Brain pericyte (primary cell): Measurements from ENCODE around the gene MIA.
"Not testable (repeated sequence)": the region's sequence is repeated elsewhere in the genome, so short reads cannot be mapped to it uniquely, and the experiment has no call there.

Experiments used
- DNase-seq: peaks from one replicate; pipeline ENCODE4 v3.0.0-alpha.2; 2012; ENCODE audit warnings: low read depth, low spot score

MIA gene

GRCh38 chr19:40802300-40803169, 27.2 kb downstream of the MIA start:
- DNase-seq = no peak

GRCh38 chr19:40803170-40803856, 28.0 kb downstream of the MIA start:
- DNase-seq = no peak

- no peak for DNase-seq
Observed at GRCh38 chr19:40803857-40804782, 28.8 kb downstream of the MIA start.

GRCh38 chr19:40804783-40805242, 29.5 kb downstream of the MIA start:
- no peak for DNase-seq

- DNase-seq = no peak
Observed at GRCh38 chr19:40805258-40805868, 30.0 kb downstream of the MIA start.

- DNase-seq = peak; percentile 92
Observed at GRCh38 chr19:40806423-40807146, 31.3 kb downstream of the MIA start.

GRCh38 chr19:40807147-40808020, 32.1 kb downstream of the MIA start:
- no peak for DNase-seq

- no peak for DNase-seq
Observed at GRCh38 chr19:40808021-40808325, 32.7 kb downstream of the MIA start.

GRCh38 chr19:40808497-40808896, 33.2 kb downstream of the MIA start:
- no peak for DNase-seq

- DNase-seq = no peak
Observed at GRCh38 chr19:40809358-40810086, 34.2 kb downstream of the MIA start.

GRCh38 chr19:40810160-40810559, 34.8 kb downstream of the MIA start:
- DNase-seq = no peak

- not testable (repeated sequence) for DNase-seq
Observed at GRCh38 chr19:40810649-40811408, 35.5 kb downstream of the MIA start.

GRCh38 chr19:40811478-40812341, 36.4 kb downstream of the MIA start:
- no peak for DNase-seq

- not testable (repeated sequence) for DNase-seq
Observed at GRCh38 chr19:40812571-40812970, 37.2 kb downstream of the MIA start.

GRCh38 chr19:40813182-40813581, 37.9 kb downstream of the MIA start:
- no peak for DNase-seq

- DNase-seq = no peak
Observed at GRCh38 chr19:40815223-40815622, 39.9 kb downstream of the MIA start.
